ENCODE measurements around the gene ATP10A.
A peak's percentile ranks its signal among the peaks of the same experiment; 100 is the strongest.
"Not testable (repeated sequence)": the region's sequence is repeated elsewhere in the genome, so short reads cannot be mapped to it uniquely, and the experiment has no call there.

The ATP10A gene

GRCh38 chr15:25768271-25768670 is 94.9 kb downstream of the ATP10A start:
- DNase-seq: no peak

- DNase-seq: no peak
Measured at GRCh38 chr15:25767356-25768151, 95.6 kb downstream of the ATP10A start.

GRCh38 chr15:25766417-25766816 is 96.7 kb downstream of the ATP10A start:
- DNase-seq: no peak

GRCh38 chr15:25764980-25765735 is 98.0 kb downstream of the ATP10A start:
- DNase-seq: no peak

GRCh38 chr15:25763954-25764353 is 99.2 kb downstream of the ATP10A start:
- DNase-seq: no peak

GRCh38 chr15:25763331-25763751 is 99.8 kb downstream of the ATP10A start:
- DNase-seq: peak; percentile 51

GRCh38 chr15:25761971-25762662 is 101.0 kb downstream of the ATP10A start:
- DNase-seq: no peak

- DNase-seq: no peak
Measured at GRCh38 chr15:25759421-25759820, 103.7 kb downstream of the ATP10A start.

- DNase-seq: not testable (repeated sequence)
Measured at GRCh38 chr15:25758612-25759011, 104.5 kb downstream of the ATP10A start.

GRCh38 chr15:25743548-25744275 is 119.4 kb downstream of the ATP10A start:
- DNase-seq: no peak

GRCh38 chr15:25742776-25743547 is 120.2 kb downstream of the ATP10A start:
- no peak for DNase-seq

- no peak for DNase-seq
Measured at GRCh38 chr15:25742041-25742730, 120.9 kb downstream of the ATP10A start.

GRCh38 chr15:25741256-25741580 is 121.9 kb downstream of the ATP10A start:
- no peak for DNase-seq

- DNase-seq: no peak
Measured at GRCh38 chr15:25740383-25741255, 122.5 kb downstream of the ATP10A start.

GRCh38 chr15:25739687-25740121 is 123.4 kb downstream of the ATP10A start:
- peak; percentile 64 for DNase-seq

- peak; percentile 85 for DNase-seq
Measured at GRCh38 chr15:25738171-25738965, 124.8 kb downstream of the ATP10A start.

- no peak for DNase-seq
Measured at GRCh38 chr15:25737218-25737643, 125.9 kb downstream of the ATP10A start.

GRCh38 chr15:25736461-25736860 is 126.7 kb downstream of the ATP10A start:
- no peak for DNase-seq

- DNase-seq: no peak
Measured at GRCh38 chr15:25735550-25736384, 127.4 kb downstream of the ATP10A start.

Data from COR-L47 (cell line).